AG04450 (cell line): ENCODE measurements around the gene PML. TPM values are rescaled to one million over a fixed set of nuclear protein-coding genes. Genes with fewer than 3 reads are reported as not detected.
A peak's percentile ranks its signal among the peaks of the same experiment; 100 is the strongest.

Experiments
- CTCF ChIA-PET: fragments of 300-600, 350-600 bp; formaldehyde crosslinking; extraction: SDS; loops from one replicate; lab custom pipeline; 2022; ENCODE audit warnings: antibody characterized with exemption, inconsistent platforms; lab: Charles Lee
- POLR2A ChIA-PET: fragments of 350-600 bp; formaldehyde crosslinking; extraction: SDS; loops from one replicate; lab custom pipeline; 2021; ENCODE audit warnings: antibody characterized with exemption, inconsistent platforms; lab: Yijun Ruan, JAX
- DNase-seq: peaks from one replicate; pipeline ENCODE4 v3.0.0-alpha.2; 2011; ENCODE audit warnings: low read depth, low spot score
- H3K27ac ChIP-seq: one replicate; pipeline ENCODE4 v1.5.1; 2012; ENCODE audit warnings: low read depth, low read length, control low read depth
- H3K27me3 ChIP-seq: one replicate; pipeline ENCODE4 v1.6.0; 2012; ENCODE audit warnings: low read length; ENCODE audit not compliant: control insufficient read depth, insufficient read depth
- H3K4me3 ChIP-seq: 2 replicates; pipeline ENCODE4 v1.5.1; 2011; ENCODE audit warnings: mild to moderate bottlenecking, low read depth, low read length, control low read depth
- H3K9me3 ChIP-seq: 2 replicates; pipeline ENCODE4 v1.5.1; 2012; ENCODE audit warnings: low read length; ENCODE audit not compliant: control insufficient read depth, insufficient read depth
- polyA minus RNA-seq: library from RNA; depleted of rRNA, polyadenylated mRNA; stranded (reverse); fragments of >200 nt; gene quantifications from 2 replicates; pipeline ENCODE4 v1.2.3, GENCODE V29; 2011; rRNA and poly(A)+ RNA removed
- polyA plus RNA-seq: library from polyadenylated mRNA; depleted of rRNA; stranded (reverse); fragments of >200 nt; gene quantifications from 2 replicates; pipeline ENCODE4 v1.2.3, GENCODE V29; 2011; rRNA removed
- TF ChIP-seq, protein P1 (sequence below): IDR thresholded peaks from 2 replicates; pipeline ENCODE4 v1.5.1; 2011; ENCODE audit warnings: low read depth, low read length, control low read depth, inconsistent platforms

Gene PML, protein sequence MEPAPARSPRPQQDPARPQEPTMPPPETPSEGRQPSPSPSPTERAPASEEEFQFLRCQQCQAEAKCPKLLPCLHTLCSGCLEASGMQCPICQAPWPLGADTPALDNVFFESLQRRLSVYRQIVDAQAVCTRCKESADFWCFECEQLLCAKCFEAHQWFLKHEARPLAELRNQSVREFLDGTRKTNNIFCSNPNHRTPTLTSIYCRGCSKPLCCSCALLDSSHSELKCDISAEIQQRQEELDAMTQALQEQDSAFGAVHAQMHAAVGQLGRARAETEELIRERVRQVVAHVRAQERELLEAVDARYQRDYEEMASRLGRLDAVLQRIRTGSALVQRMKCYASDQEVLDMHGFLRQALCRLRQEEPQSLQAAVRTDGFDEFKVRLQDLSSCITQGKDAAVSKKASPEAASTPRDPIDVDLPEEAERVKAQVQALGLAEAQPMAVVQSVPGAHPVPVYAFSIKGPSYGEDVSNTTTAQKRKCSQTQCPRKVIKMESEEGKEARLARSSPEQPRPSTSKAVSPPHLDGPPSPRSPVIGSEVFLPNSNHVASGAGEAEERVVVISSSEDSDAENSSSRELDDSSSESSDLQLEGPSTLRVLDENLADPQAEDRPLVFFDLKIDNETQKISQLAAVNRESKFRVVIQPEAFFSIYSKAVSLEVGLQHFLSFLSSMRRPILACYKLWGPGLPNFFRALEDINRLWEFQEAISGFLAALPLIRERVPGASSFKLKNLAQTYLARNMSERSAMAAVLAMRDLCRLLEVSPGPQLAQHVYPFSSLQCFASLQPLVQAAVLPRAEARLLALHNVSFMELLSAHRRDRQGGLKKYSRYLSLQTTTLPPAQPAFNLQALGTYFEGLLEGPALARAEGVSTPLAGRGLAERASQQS
- polyA plus RNA-seq = 7.6 and 12.5 TPM in 2 replicates
- polyA minus RNA-seq = 22.0 and 22.5 TPM in 2 replicates

DNA sequence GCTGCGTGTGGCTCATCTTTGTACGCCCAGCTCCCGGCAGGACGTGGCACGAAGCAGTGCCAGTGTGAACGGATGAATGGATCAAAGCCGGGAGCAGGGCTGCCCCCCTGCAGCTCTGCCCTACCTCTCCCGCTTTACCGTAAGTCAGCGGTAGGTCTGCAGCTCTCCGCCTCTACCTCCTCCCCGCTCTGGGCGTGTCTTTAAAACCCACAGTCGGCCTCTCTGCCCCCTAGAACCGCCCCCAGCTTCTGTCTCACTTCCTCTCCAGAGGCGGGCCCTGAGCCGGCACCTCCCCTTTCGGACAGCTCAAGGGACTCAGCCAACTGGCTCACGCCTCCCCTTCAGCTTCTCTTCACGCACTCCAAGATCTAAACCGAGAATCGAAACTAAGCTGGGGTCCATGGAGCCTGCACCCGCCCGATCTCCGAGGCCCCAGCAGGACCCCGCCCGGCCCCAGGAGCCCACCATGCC is at the start of gene PML:
TSS of gene PML (plus strand) at position 304 of the 471 bp plus-strand sequence. CDS start at position 401, 97 bp downstream.
- TF ChIP-seq, protein P1, sequence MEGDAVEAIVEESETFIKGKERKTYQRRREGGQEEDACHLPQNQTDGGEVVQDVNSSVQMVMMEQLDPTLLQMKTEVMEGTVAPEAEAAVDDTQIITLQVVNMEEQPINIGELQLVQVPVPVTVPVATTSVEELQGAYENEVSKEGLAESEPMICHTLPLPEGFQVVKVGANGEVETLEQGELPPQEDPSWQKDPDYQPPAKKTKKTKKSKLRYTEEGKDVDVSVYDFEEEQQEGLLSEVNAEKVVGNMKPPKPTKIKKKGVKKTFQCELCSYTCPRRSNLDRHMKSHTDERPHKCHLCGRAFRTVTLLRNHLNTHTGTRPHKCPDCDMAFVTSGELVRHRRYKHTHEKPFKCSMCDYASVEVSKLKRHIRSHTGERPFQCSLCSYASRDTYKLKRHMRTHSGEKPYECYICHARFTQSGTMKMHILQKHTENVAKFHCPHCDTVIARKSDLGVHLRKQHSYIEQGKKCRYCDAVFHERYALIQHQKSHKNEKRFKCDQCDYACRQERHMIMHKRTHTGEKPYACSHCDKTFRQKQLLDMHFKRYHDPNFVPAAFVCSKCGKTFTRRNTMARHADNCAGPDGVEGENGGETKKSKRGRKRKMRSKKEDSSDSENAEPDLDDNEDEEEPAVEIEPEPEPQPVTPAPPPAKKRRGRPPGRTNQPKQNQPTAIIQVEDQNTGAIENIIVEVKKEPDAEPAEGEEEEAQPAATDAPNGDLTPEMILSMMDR = no peak
- H3K27ac ChIP-seq = peak within 1 kb of the TSS; percentile 47
- POLR2A ChIA-PET = interaction anchor here (0.7 to 1.9 kb wide), 8 partner anchors 9 to 57 kb away, joined by 3 to 8 read pairs (median 4); no protein-coding TSS in a partner anchor
- H3K4me3 ChIP-seq = peak within 1 kb of the TSS; percentile 93
- H3K27me3 ChIP-seq = no peaks in the 10 kb centered on the region
- H3K9me3 ChIP-seq = no peaks in the 10 kb centered on the region; the same call in 1 of the 2 replicates
- peak; percentile 85 for DNase-seq
- CTCF ChIA-PET = interaction anchor here (0.8 to 2.5 kb wide), 11 partner anchors 9 to 326 kb away, joined by 3 to 19 read pairs (median 4); no protein-coding TSS in a partner anchor

DNA sequence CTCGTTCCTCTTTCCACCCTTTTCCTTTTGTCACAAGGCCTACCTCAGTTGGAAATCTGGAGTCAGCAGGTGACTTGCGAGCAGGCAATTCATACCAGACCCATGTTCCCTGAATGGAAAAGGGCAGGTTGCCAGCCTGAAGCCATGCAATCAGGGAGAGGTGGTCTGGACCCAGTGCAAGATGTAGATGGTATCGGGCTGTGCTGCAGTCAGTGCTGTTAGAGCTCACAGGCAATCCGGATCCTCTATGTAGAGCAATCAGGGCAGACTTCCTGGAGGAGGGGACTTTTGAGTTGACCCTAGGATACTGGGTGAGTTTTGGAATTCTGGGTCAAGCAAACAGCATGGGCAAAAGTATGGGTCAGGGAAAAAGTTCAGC is 49.4 kb upstream of the PML start:
- Histone ChIP-seq H3K27ac (no peak overlapping the region), H3K4me3 (no peak overlapping the region), H3K9me3 (no peaks in the 10 kb centered on the region), H3K27me3 (no peaks in the 10 kb centered on the region)
- TF ChIP-seq, protein P1 = no peak
- ChIA-PET CTCF (interaction anchor here (0.8 kb wide), 1 partner anchor 28 kb away, joined by 3 read pairs; no protein-coding TSS in a partner anchor), POLR2A (no interaction called here)
- DNase-seq = no peak

DNA sequence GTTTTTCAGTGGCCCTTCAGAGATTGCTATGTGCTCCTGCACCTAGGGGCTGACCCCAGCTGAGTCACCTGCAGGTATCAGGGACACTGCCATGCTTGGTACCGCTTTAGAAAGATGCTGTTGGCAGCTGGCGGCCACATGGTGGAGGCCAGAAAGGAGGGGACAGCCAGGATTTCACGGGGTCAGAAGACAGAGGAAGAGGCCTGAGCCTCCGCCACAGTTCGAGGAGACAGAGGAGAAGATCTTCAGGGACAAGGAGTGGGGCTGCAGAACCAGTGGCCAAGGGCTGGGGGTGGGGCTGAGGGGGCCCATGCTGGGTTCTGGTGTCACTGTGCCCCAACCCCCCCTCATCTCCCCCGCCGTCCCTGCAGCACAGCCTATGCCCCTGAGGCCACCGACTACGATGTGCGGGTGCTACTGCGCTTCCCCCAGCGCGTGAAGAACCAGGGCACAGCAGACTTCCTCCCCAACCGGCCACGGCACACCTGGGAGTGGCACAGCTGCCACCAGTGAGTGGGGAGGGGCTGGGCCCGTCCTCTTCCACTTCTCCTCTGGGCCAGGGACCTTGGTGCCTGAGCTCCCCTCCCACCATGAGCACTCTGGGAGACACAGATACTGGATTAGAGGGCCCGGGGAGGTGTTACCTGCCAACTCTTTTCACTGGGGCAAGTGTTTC is 48.3 kb upstream of the PML start:
- no peak for DNase-seq
- Histone ChIP-seq H3K4me3 (no peak overlapping the region), H3K27ac (no peak overlapping the region), H3K27me3 (no peaks in the 10 kb centered on the region), H3K9me3 (no peaks in the 10 kb centered on the region)
- ChIA-PET POLR2A (no interaction called here), CTCF (interaction anchor here (0.8 kb wide), 1 partner anchor 27 kb away, joined by 3 read pairs; no protein-coding TSS in a partner anchor)
- TF ChIP-seq, protein P1 = no peak

DNA sequence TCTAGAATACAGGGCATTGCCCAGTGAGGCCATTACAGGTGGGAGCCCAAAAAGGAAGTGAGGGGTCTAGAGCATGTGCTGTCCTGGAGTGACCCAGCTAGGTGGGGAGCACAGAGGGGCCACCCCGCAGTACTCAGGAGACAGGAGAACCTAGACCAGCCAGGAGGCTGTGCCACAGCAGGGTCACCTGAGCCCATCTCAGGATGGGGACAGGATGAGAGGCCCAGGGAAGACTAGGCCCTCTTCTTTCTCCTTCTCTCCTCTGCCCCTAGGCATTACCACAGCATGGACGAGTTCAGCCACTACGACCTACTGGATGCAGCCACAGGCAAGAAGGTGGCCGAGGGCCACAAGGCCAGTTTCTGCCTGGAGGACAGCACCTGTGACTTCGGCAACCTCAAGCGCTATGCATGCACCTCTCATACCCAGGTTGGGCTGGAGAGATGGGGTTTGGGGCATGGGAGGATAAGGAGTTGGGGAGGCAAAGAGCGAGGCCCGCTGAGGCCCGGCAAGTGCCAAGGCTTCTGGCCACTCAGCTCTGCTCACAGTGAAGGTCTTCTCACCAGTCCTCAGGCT is 47.6 kb upstream of the PML start:
- Histone ChIP-seq H3K27me3 (no peaks in the 10 kb centered on the region), H3K27ac (no peak overlapping the region), H3K4me3 (no peak overlapping the region), H3K9me3 (no peaks in the 10 kb centered on the region)
- ChIA-PET POLR2A (no interaction called here), CTCF (no interaction called here)
- TF ChIP-seq, protein P1 = no peak
- DNase-seq = no peak
